HG03103 (cell line): ENCODE measurements around the gene DNM3.

Experiments used
- ATAC-seq: cut with Tn5 transposase; IDR thresholded peaks from one replicate; pipeline ENCODE4 v1.9.1; 2021; ENCODE audit warnings: low read depth; ENCODE audit not compliant: unreplicated experiment

DNM3 gene

GRCh38 chr1:172377565-172377964 lies 536.3 kb downstream of the DNM3 start:
- ATAC-seq: no peak

- no peak for ATAC-seq
These were observed 536.9 kb downstream of the DNM3 start for GRCh38 chr1:172378109-172378760.

GRCh38 chr1:172380441-172381244 lies 539.3 kb downstream of the DNM3 start:
- peak; percentile 96 for ATAC-seq

- ATAC-seq: no peak
These were observed 540.6 kb downstream of the DNM3 start for GRCh38 chr1:172381946-172382345.

- no peak for ATAC-seq
These were observed 541.1 kb downstream of the DNM3 start for GRCh38 chr1:172382406-172382805.

- no peak for ATAC-seq
These were observed 541.7 kb downstream of the DNM3 start for GRCh38 chr1:172382990-172383389.

- ATAC-seq: no peak
These were observed 542.2 kb downstream of the DNM3 start for GRCh38 chr1:172383536-172383935.

GRCh38 chr1:172384656-172385055 lies 543.4 kb downstream of the DNM3 start:
- no peak for ATAC-seq

GRCh38 chr1:172386046-172386445 lies 544.7 kb downstream of the DNM3 start:
- ATAC-seq: no peak

- no peak for ATAC-seq
These were observed 547.2 kb downstream of the DNM3 start for GRCh38 chr1:172388490-172388889.

GRCh38 chr1:172390301-172390682 lies 549.0 kb downstream of the DNM3 start:
- no peak for ATAC-seq

GRCh38 chr1:172390683-172391551 lies 549.6 kb downstream of the DNM3 start:
- peak; percentile 64 for ATAC-seq

GRCh38 chr1:172391976-172392375 lies 550.7 kb downstream of the DNM3 start:
- ATAC-seq: no peak

GRCh38 chr1:172393354-172393753 lies 552.1 kb downstream of the DNM3 start:
- ATAC-seq: no peak

- peak; percentile 63 for ATAC-seq
These were observed 552.9 kb downstream of the DNM3 start for GRCh38 chr1:172394141-172394751.

GRCh38 chr1:172394811-172395210 lies 553.5 kb downstream of the DNM3 start:
- ATAC-seq: no peak

- no peak for ATAC-seq
These were observed 554.3 kb downstream of the DNM3 start for GRCh38 chr1:172395576-172395975.

GRCh38 chr1:172397221-172397620 lies 555.9 kb downstream of the DNM3 start:
- no peak for ATAC-seq

- no peak for ATAC-seq
These were observed 556.3 kb downstream of the DNM3 start for GRCh38 chr1:172397633-172398032.

- no peak for ATAC-seq
These were observed 556.9 kb downstream of the DNM3 start for GRCh38 chr1:172398193-172398592.
